Measurements from ENCODE around the gene HMGCS2.
"Not testable (repeated sequence)": the region's sequence is repeated elsewhere in the genome, so short reads cannot be mapped to it uniquely, and the experiment has no call there.

HMGCS2 gene

GRCh38 chr1:119713749-119714456 lies 54.8 kb downstream of the HMGCS2 start:
- no peak for TF ChIP-seq CTCF (IDR thresholded peaks at IDR 0.05; ENCODE audit: control insufficient read depth, extremely low read depth, insufficient read depth)
- H3K4me3 ChIP-seq (ENCODE audit: low read depth, low read length) = peak overlapping the region; percentile 76
- no peak for DNase-seq (ENCODE audit: low read depth)

- no peak for TF ChIP-seq CTCF (IDR thresholded peaks at IDR 0.05; ENCODE audit: control insufficient read depth, extremely low read depth, insufficient read depth)
- no peak for DNase-seq (ENCODE audit: low read depth)
- H3K4me3 ChIP-seq (ENCODE audit: low read depth, low read length) = peak overlapping the region; percentile 76
Measured at GRCh38 chr1:119713039-119713748, 55.5 kb downstream of the HMGCS2 start.

- peak overlapping the region; percentile 76 for H3K4me3 ChIP-seq (ENCODE audit: low read depth, low read length)
- no peak for TF ChIP-seq CTCF (IDR thresholded peaks at IDR 0.05; ENCODE audit: control insufficient read depth, extremely low read depth, insufficient read depth)
- DNase-seq (ENCODE audit: low read depth) = no peak
Measured at GRCh38 chr1:119712342-119713038, 56.2 kb downstream of the HMGCS2 start.

- DNase-seq (ENCODE audit: low read depth) = peak; percentile 88
- TF ChIP-seq CTCF (IDR thresholded peaks at IDR 0.05; ENCODE audit: control insufficient read depth, extremely low read depth, insufficient read depth) = no peak
- peak within 1 kb of the TSS; percentile 76 for H3K4me3 ChIP-seq (ENCODE audit: low read depth, low read length)
Measured at GRCh38 chr1:119711804-119712341, 56.8 kb downstream of the HMGCS2 start, which contains the start of gene PHGDH. Gene PHGDH, plus strand, starts transcription at chr1:119711934. Its CDS starts 89 bp downstream, at chr1:119712023.

GRCh38 chr1:119711356-119711803 lies 57.3 kb downstream of the HMGCS2 start:
- peak overlapping the region; percentile 76 for H3K4me3 ChIP-seq (ENCODE audit: low read depth, low read length)
- DNase-seq (ENCODE audit: low read depth) = not testable (repeated sequence)

- not testable (repeated sequence) for H3K4me3 ChIP-seq (ENCODE audit: low read depth, low read length)
Measured at GRCh38 chr1:119706599-119706998, 62.1 kb downstream of the HMGCS2 start.

GRCh38 chr1:119703666-119704450 lies 64.8 kb downstream of the HMGCS2 start:
- no peak overlapping the region for H3K4me3 ChIP-seq (ENCODE audit: low read depth, low read length)
- TF ChIP-seq CTCF (IDR thresholded peaks at IDR 0.05; ENCODE audit: control insufficient read depth, extremely low read depth, insufficient read depth) = no peak
- no peak for DNase-seq (ENCODE audit: low read depth)

More at GRCh38 chr1:119706599-119706998, 62.1 kb downstream of the HMGCS2 start:
- DNase-seq (ENCODE audit: low read depth) = not testable (repeated sequence)
